DMS114 treated with DMSO at 0.1 percent for 48 hours (cell line): ENCODE measurements around the gene PRICKLE4.
"Not testable (repeated sequence)": the region's sequence is repeated elsewhere in the genome, so short reads cannot be mapped to it uniquely, and the experiment has no call there.

ENCODE experiments used
- DNase-seq: peaks from one replicate; lab custom pipeline; 2025; ENCODE audit not compliant: unreplicated experiment; lab: John Stamatoyannopoulos, UW

PRICKLE4 gene

GRCh38 chr6:41791305-41791704, 10.7 kb downstream of the PRICKLE4 start:
- no peak for DNase-seq

GRCh38 chr6:41791984-41792383, 11.4 kb downstream of the PRICKLE4 start:
- no peak for DNase-seq

- no peak for DNase-seq
Measured at GRCh38 chr6:41796474-41796873, 15.9 kb downstream of the PRICKLE4 start.

GRCh38 chr6:41798901-41799558, 18.4 kb downstream of the PRICKLE4 start:
- no peak for DNase-seq

- DNase-seq = no peak
Measured at GRCh38 chr6:41799559-41799911, 19.0 kb downstream of the PRICKLE4 start.

GRCh38 chr6:41801380-41801779, 20.8 kb downstream of the PRICKLE4 start:
- peak; percentile 52 for DNase-seq

GRCh38 chr6:41805830-41806774, 25.5 kb downstream of the PRICKLE4 start:
- no peak for DNase-seq

GRCh38 chr6:41811095-41811494, 30.5 kb downstream of the PRICKLE4 start:
- no peak for DNase-seq

GRCh38 chr6:41811946-41812345, 31.4 kb downstream of the PRICKLE4 start:
- not testable (repeated sequence) for DNase-seq

- no peak for DNase-seq
Measured at GRCh38 chr6:41813469-41813868, 32.9 kb downstream of the PRICKLE4 start.

GRCh38 chr6:41813956-41814355, 33.4 kb downstream of the PRICKLE4 start:
- no peak for DNase-seq

GRCh38 chr6:41814629-41815028, 34.0 kb downstream of the PRICKLE4 start:
- no peak for DNase-seq

GRCh38 chr6:41815587-41815986, 35.0 kb downstream of the PRICKLE4 start:
- DNase-seq = no peak

- no peak for DNase-seq
Measured at GRCh38 chr6:41818271-41819054, 37.9 kb downstream of the PRICKLE4 start.

GRCh38 chr6:41821266-41821665, 40.7 kb downstream of the PRICKLE4 start:
- DNase-seq = no peak

GRCh38 chr6:41822021-41822420, 41.4 kb downstream of the PRICKLE4 start:
- DNase-seq = no peak

- no peak for DNase-seq
Measured at GRCh38 chr6:41823178-41823577, 42.6 kb downstream of the PRICKLE4 start.

GRCh38 chr6:41824571-41825569, 44.3 kb downstream of the PRICKLE4 start:
- DNase-seq = no peak

- DNase-seq = no peak
Measured at GRCh38 chr6:41826343-41827022, 45.9 kb downstream of the PRICKLE4 start.

- DNase-seq = no peak
Measured at GRCh38 chr6:41832263-41832662, 51.7 kb downstream of the PRICKLE4 start.
